Tibial artery (tissue), 4 donors: ENCODE data around the gene CDHR3.
"Not testable (repeated sequence)": the region's sequence is repeated elsewhere in the genome, so short reads cannot be mapped to it uniquely, and the experiment has no call there.

Experiments
- DNase-seq, 2 donors: peaks; one replicate each; pipeline ENCODE4 v3.0.0-alpha.2; 2019
- H3K27ac ChIP-seq, 2 donors: fragments of 200-600 bp; sonication (generic) in 1 of 2; 1 replicate in 1 of 2; 2 replicates in 1 of 2; pipeline ENCODE4 v1.5.1; 2018 to 2019; ENCODE audit warnings: mild to moderate bottlenecking in 1 of 2
- H3K27me3 ChIP-seq, 2 donors: fragments of 200-600 bp; sonication (generic) in 1 of 2; one replicate each; pipeline versions ENCODE4 v1.5.1 to v1.6.0; 2016 to 2019
- H3K36me3 ChIP-seq, 3 donors: fragments of 200-600 bp; sonication (generic) in 2 of 3; one replicate each; pipeline ENCODE4 v1.5.1; 2016 to 2019; ENCODE audit warnings: mild to moderate bottlenecking in 2 of 3
- H3K4me1 ChIP-seq, 4 donors: fragments of 200-600 bp; sonication (generic) in 2 of 4; 1 replicate in 3 of 4; 2 replicates in 1 of 4; pipeline ENCODE4 v1.5.1; 2016 to 2019
- H3K4me3 ChIP-seq, 2 donors: fragments of 200-600 bp; sonication (generic) in 1 of 2; 1 replicate in 1 of 2; 2 replicates in 1 of 2; pipeline ENCODE4 v1.5.1; 2018 to 2019; ENCODE audit warnings: mild to moderate bottlenecking in 2 of 2
- H3K9me3 ChIP-seq, 3 donors: fragments of 200-600 bp; sonication (generic) in 1 of 3; one replicate each; pipeline ENCODE4 v1.5.1; 2016 to 2019
- CTCF ChIP-seq, 2 experiments: fragments of 200-600 bp in 1 of 2; fragments of 450-650 bp in 1 of 2; IDR thresholded peaks; one replicate each; pipeline ENCODE4 v1.5.1; 2017 to 2019; ENCODE audit warnings: antibody characterized with exemption in 2 of 2, mild to moderate bottlenecking in 1 of 2, moderate library complexity in 1 of 2
- intact Hi-C: fragments of 100-400 bp; cut with DNase I; formaldehyde crosslinking; loops from one replicate; pipeline ENCODE4 v1.15.0; 2023; ENCODE audit warnings: low total_unique reads

The CDHR3 gene

DNA sequence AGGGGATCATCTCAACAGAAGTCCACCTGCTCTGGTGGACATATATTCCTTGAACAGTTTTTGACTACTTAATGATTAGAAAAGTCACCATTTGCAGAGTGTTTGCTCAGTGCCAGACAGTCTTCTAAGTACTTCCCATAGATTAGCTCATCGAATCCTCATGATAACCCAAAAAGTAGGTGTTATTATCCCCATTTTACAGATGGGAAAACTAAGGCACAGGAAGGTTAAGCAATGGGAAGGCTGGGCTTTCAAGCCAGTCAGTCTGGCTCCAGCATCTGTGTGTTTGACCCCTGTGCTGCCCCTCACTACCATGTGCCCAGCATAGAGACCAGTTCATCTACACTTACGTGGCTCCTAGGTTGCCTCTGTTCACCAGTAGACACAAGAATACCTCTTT, 15.9 kb downstream of the CDHR3 start:
- Histone ChIP-seq H3K36me3 (no peaks in the 10 kb centered on the region), H3K9me3 (no peaks in the 10 kb centered on the region), H3K27ac (no peak overlapping the region), H3K4me3 (no peak overlapping the region), H3K27me3 (no peaks in the 10 kb centered on the region), H3K4me1 (no peaks in the 10 kb centered on the region)
- intact Hi-C loops, result no loop called here
- no peak for DNase-seq
- TF ChIP-seq CTCF (IDR thresholded peaks at IDR 0.05), result no peak

DNA sequence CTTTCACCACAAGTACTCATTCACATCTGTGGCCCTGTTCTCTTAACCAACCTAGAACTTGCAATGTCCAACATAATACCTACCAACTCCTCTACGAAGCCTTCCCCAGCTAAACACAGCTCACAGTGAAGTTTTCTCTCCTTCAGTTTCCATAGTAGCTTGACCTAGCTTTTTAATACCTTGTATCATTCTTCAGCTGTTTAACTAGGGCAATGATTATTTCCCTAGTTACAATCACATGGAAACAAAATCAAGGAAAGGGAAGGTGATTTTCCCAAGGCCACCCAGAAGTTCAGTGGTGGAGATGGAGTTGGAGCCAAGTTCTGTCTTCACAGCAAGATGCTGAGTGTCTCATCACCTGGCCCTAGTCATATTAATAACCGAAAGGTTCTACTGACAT, 16.3 kb downstream of the CDHR3 start:
- no peak for DNase-seq
- Histone ChIP-seq H3K4me1 (no peaks in the 10 kb centered on the region), H3K9me3 (no peaks in the 10 kb centered on the region), H3K27ac (no peak overlapping the region), H3K4me3 (no peak overlapping the region), H3K27me3 (no peaks in the 10 kb centered on the region), H3K36me3 (no peaks in the 10 kb centered on the region)
- intact Hi-C loops, result no loop called here
- TF ChIP-seq CTCF (IDR thresholded peaks at IDR 0.05), result no peak

- Histone ChIP-seq H3K27me3 (no peaks in the 10 kb centered on the region), H3K4me1 (no peaks in the 10 kb centered on the region), H3K27ac (no peak overlapping the region), H3K4me3 (no peak overlapping the region), H3K36me3 (no peaks in the 10 kb centered on the region), H3K9me3 (no peaks in the 10 kb centered on the region)
- intact Hi-C loops, result no loop called here
- TF ChIP-seq CTCF (IDR thresholded peaks at IDR 0.05), result no peak
- no peak for DNase-seq
Observed at GRCh38 chr7:105980645-105981396, 17.8 kb downstream of the CDHR3 start.

DNA sequence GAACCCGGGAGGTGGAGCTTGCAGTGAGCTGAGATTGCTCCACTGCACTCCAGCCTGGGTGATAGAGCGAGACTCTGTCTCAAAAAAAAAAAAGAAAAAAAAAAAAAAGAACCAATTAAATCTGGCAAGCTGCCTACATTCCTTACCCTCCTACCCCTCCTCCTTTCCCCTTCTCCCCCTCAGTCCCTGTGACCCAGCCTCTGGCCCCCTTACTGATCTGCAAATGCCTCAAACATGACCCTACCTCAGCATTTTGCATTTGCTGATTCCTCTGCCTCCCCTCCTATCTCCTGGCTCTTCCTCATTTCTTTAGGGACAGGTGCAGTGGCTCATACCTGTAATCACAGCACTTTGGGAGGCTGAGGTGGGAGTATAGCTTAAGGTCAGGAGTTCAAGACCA, 19.3 kb downstream of the CDHR3 start:
- no peak for DNase-seq
- H3K9me3 ChIP-seq, result no peaks in the 10 kb centered on the region
- H3K4me1 ChIP-seq, result no peaks in the 10 kb centered on the region
- H3K27me3 ChIP-seq, result no peaks in the 10 kb centered on the region
- H3K4me3 ChIP-seq, result no peak overlapping the region
- intact Hi-C loops, result no loop called here
- no peak overlapping the region for H3K27ac ChIP-seq
- H3K36me3 ChIP-seq, result no peaks in the 10 kb centered on the region
- no peak for TF ChIP-seq CTCF (IDR thresholded peaks at IDR 0.05)

- DNase-seq, intact Hi-C loops: not testable (repeated sequence)
Observed at GRCh38 chr7:105984808-105985207, 21.7 kb downstream of the CDHR3 start.

GRCh38 chr7:105985229-105985628, 22.2 kb downstream of the CDHR3 start:
- Histone ChIP-seq H3K27ac (no peak overlapping the region), H3K9me3 (no peaks in the 10 kb centered on the region), H3K4me1 (no peaks in the 10 kb centered on the region), H3K27me3 (peaks cover 0 to 3% of the 10 kb centered on the region in 2 donors), H3K4me3 (no peak overlapping the region), H3K36me3 (no peaks in the 10 kb centered on the region)
- DNase-seq, result no peak
- intact Hi-C loops, result no loop called here
- TF ChIP-seq CTCF (IDR thresholded peaks at IDR 0.05), result no peak

More at GRCh38 chr7:105984808-105985207, 21.7 kb downstream of the CDHR3 start:
- not testable (repeated sequence) for H3K27ac ChIP-seq, H3K4me3 ChIP-seq, H3K36me3 ChIP-seq, H3K27me3 ChIP-seq, H3K4me1 ChIP-seq, H3K9me3 ChIP-seq
